Tracheal epithelial cell (primary cell): ENCODE data around the gene MYCN. TPM values are rescaled to one million over a fixed set of nuclear protein-coding genes. Genes with fewer than 3 reads are reported as not detected.

ENCODE experiments used
- total RNA-seq: library from RNA; depleted of rRNA; stranded (reverse); fragments of >200 nt; gene quantifications from 2 replicates; pipeline ENCODE4 v1.2.1, GENCODE V29; 2014

Gene MYCN
- total RNA-seq = not detected in 2 replicates

DNA sequence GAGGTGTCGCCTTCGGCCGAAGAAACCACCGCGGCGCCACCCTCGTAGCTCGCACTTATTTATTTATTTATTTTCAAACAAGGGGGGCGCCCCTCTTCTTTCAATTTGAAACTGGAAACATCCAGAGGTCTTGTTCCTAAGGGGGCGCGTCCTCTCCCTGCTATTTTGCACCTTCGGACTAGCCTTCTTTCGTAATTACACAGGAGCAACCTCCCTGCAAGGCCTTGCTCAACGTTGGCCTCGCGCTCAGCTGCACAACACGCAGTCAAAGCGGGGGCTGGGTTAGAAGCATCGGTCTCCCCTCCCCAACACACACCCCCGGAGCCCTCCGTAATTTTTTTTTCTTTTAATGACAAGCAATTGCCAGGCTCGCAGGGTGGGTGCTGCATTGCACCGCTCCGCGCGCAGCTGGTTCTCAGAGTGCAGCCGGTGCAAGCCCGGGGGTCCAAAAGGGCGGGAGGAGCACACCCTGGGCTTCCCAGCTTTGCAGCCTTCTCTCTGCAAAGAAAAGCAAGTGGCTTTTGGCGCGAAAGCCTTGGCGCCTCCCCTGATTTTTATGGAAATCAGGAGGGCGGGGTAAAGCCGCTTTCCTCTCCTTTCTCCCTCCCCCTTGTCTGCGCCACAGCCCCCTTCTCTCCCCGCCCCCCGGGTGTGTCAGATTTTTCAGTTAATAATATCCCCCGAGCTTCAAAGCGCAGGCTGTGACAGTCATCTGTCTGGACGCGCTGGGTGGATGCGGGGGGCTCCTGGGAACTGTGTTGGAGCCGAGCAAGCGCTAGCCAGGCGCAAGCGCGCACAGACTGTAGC lies at the start of gene MYCN:
MYCN (plus strand) TSS at position 697 of the 807 bp plus-strand sequence. CDS start 1,515 bp downstream, outside the sequence.

